GM23338 (cell line): Measurements from ENCODE around the gene TLNRD1. TPM values are rescaled to one million over a fixed set of nuclear protein-coding genes. Genes with fewer than 3 reads are reported as not detected.

Experiments
- ATAC-seq: fragments of 200-7000 bp; cut with Tn5 transposase; 3 replicates; pipeline ENCODE4 v1.9.1; 2020
- DNase-seq: peaks from one replicate; pipeline ENCODE4 v3.0.0-alpha.2; 2015; ENCODE audit warnings: low spot score
- H2AFZ ChIP-seq: fragments of 200-600 bp; sonication (generic); 2 replicates; pipeline ENCODE4 v1.8.0; 2016; ENCODE audit warnings: antibody characterized with exemption, mild to moderate bottlenecking, moderate library complexity
- H3F3A ChIP-seq: fragments of 200-600 bp; sonication (generic); replicated peaks from 2 replicates; pipeline ENCODE4 v1.8.0; 2017; ENCODE audit warnings: antibody characterized with exemption, mixed run types, low read depth
- H3K27ac ChIP-seq: fragments of 200-600 bp; sonication (generic); 2 replicates; pipeline ENCODE4 v1.6.1; 2016; ENCODE audit warnings: low read depth
- H3K27me3 ChIP-seq: fragments of 200-600 bp; sonication (generic); 2 replicates; pipeline ENCODE4 v1.8.0; 2016; ENCODE audit warnings: mild to moderate bottlenecking, mixed run types, moderate library complexity; ENCODE audit not compliant: insufficient read depth
- H3K36me3 ChIP-seq: fragments of 200-600 bp; sonication (generic); 2 replicates; pipeline ENCODE4 v1.8.0; 2016; ENCODE audit warnings: mild to moderate bottlenecking; ENCODE audit not compliant: insufficient read depth
- H3K4me1 ChIP-seq: fragments of 200-600 bp; sonication (generic); 2 replicates; pipeline ENCODE4 v1.8.0; 2016; ENCODE audit warnings: mild to moderate bottlenecking, moderate library complexity; ENCODE audit not compliant: insufficient read depth
- H3K4me2 ChIP-seq: fragments of 200-600 bp; sonication (generic); 2 replicates; pipeline ENCODE4 v1.7.1; 2017; ENCODE audit warnings: mixed run types
- H3K4me3 ChIP-seq: fragments of 200-600 bp; sonication (generic); 2 replicates; pipeline ENCODE4 v1.6.1; 2016; ENCODE audit warnings: mixed run types
- H3K79me2 ChIP-seq: fragments of 200-600 bp; sonication (generic); replicated peaks from 2 replicates; pipeline ENCODE4 v1.8.0; 2017; ENCODE audit warnings: mild to moderate bottlenecking; ENCODE audit not compliant: insufficient read depth
- H3K9me2 ChIP-seq: fragments of 200-600 bp; sonication (generic); 2 replicates; pipeline ENCODE4 v1.8.0; 2017; ENCODE audit not compliant: insufficient read depth
- H4K20me1 ChIP-seq: fragments of 200-600 bp; sonication (generic); replicated peaks from 2 replicates; pipeline ENCODE4 v1.8.0; 2017; ENCODE audit warnings: mild to moderate bottlenecking; ENCODE audit not compliant: insufficient read depth
- H3K27ac Mint-ChIP-seq: 2 replicates; pipeline ENCODE4 v1.8.0; 2020; ENCODE audit warnings: inconsistent platforms, mild to moderate bottlenecking, moderate library complexity, mixed read lengths
- H3K27me3 Mint-ChIP-seq: 3 replicates; pipeline ENCODE4 v1.8.0; 2022; ENCODE audit warnings: low read depth, mild to moderate bottlenecking, moderate library complexity, mixed read lengths, inconsistent platforms; ENCODE audit not compliant: insufficient read depth, poor library complexity
- H3K36me3 Mint-ChIP-seq: 3 replicates; pipeline ENCODE4 v1.8.0; 2021; ENCODE audit warnings: low read depth, mild to moderate bottlenecking, inconsistent platforms, moderate library complexity, mixed read lengths
- H3K4me1 Mint-ChIP-seq: 3 replicates; pipeline ENCODE4 v1.8.0; 2020; ENCODE audit warnings: mild to moderate bottlenecking, inconsistent platforms, mixed read lengths
- H3K4me3 Mint-ChIP-seq: 3 replicates; pipeline ENCODE4 v1.8.0; 2021; ENCODE audit warnings: moderate library complexity, mild to moderate bottlenecking, inconsistent platforms, mixed read lengths
- H3K9me3 Mint-ChIP-seq: 3 replicates; pipeline ENCODE4 v1.8.0; 2020; ENCODE audit warnings: moderate library complexity, mild to moderate bottlenecking, inconsistent platforms, mixed read lengths
- CREB1 ChIP-seq: fragments of 250-450 bp; sonication (Bioruptor Pico); IDR thresholded peaks from 2 replicates; pipeline ENCODE4 v1.5.0; 2020; ENCODE audit warnings: low read depth, mild to moderate bottlenecking, moderate library complexity
- CTCF ChIP-seq, 2 experiments: fragments of 200-600 bp in 1 of 2; sonication (generic) in 1 of 2; conservative IDR thresholded peaks; 2 replicates each; pipeline versions ENCODE4 v1.5.1 to v1.6.1; 2016 to 2017; ENCODE audit warnings: antibody characterized with exemption in 2 of 2, low read depth in 2 of 2, mild to moderate bottlenecking in 2 of 2, moderate library complexity in 1 of 2
- EZH2 ChIP-seq: fragments of 200-600 bp; sonication (generic); IDR thresholded peaks from one replicate; pipeline ENCODE4 v1.8.0; 2017; ENCODE audit warnings: antibody characterized with exemption, mild to moderate bottlenecking, low read depth; ENCODE audit not compliant: unreplicated experiment
- EZH2phosphoT487 ChIP-seq: fragments of 200-600 bp; sonication (generic); IDR thresholded peaks from one replicate; pipeline ENCODE4 v1.8.1; 2018; ENCODE audit warnings: antibody characterized with exemption; ENCODE audit not compliant: unreplicated experiment
- JUNB ChIP-seq: IDR thresholded peaks from one replicate; pipeline ENCODE4 v1.6.1; 2016; ENCODE audit warnings: antibody characterized with exemption; ENCODE audit not compliant: unreplicated experiment
- NANOG ChIP-seq: IDR thresholded peaks from 2 replicates; pipeline ENCODE4 v1.6.1; 2016; ENCODE audit warnings: antibody characterized with exemption, borderline replicate concordance
- POLR2AphosphoS5 ChIP-seq: IDR thresholded peaks from 2 replicates; pipeline ENCODE4 v1.6.1; 2016; ENCODE audit warnings: antibody characterized with exemption, low read depth
- STAT1 ChIP-seq: IDR thresholded peaks from one replicate; pipeline ENCODE4 v1.6.1; 2016; ENCODE audit warnings: antibody characterized with exemption; ENCODE audit not compliant: unreplicated experiment
- ZNF114 ChIP-seq: fragments of 250-450 bp; sonication (Bioruptor Pico); IDR thresholded peaks from 2 replicates; pipeline ENCODE4 v1.5.0; 2020; ENCODE audit warnings: mild to moderate bottlenecking, moderate library complexity
- ZNF331 ChIP-seq: fragments of 250-450 bp; sonication (Bioruptor Pico); IDR thresholded peaks from 2 replicates; pipeline ENCODE4 v1.5.0; 2020; ENCODE audit warnings: low read depth, mild to moderate bottlenecking, moderate library complexity
- ZNF462 ChIP-seq: fragments of 250-450 bp; sonication (Bioruptor Pico); IDR thresholded peaks from 2 replicates; pipeline ENCODE4 v1.5.0; 2020; ENCODE audit warnings: mild to moderate bottlenecking, moderate library complexity
- polyA plus RNA-seq: library from polyadenylated mRNA; unstranded; fragments of >200 nt; fragmentation: Nextera tagmentation; extraction: Ambion mirVana; gene quantifications from 2 replicates; pipeline ENCODE4 v1.2.1, GENCODE V29; 2016
- total RNA-seq: library from RNA; depleted of rRNA; stranded (reverse); fragments of >200 nt; shearing (Covaris generic); gene quantifications from 2 replicates; pipeline ENCODE4 v1.2.3, GENCODE V29; 2014
- TF ChIP-seq, protein P1 (sequence below): IDR thresholded peaks from 2 replicates; pipeline ENCODE4 v1.6.1; 2016; ENCODE audit warnings: antibody characterized with exemption
- TF ChIP-seq, protein P2 (sequence below): IDR thresholded peaks from one replicate; pipeline ENCODE4 v1.6.1; 2018; ENCODE audit warnings: antibody characterized with exemption; ENCODE audit not compliant: unreplicated experiment

TLNRD1 gene
- total and polyA plus RNA-seq, 2 experiments from 2014 or later, result 6.7 to 27.3 TPM

GRCh38 chr15:81032355-81032754, 31.6 kb downstream of the TLNRD1 start:
- no peak overlapping the region for H3K4me2 ChIP-seq
- no peaks in the 10 kb centered on the region for H3K4me1 ChIP-seq
- H3K79me2 ChIP-seq, result no peaks in the 10 kb centered on the region
- H3F3A ChIP-seq, result no peaks in the 10 kb centered on the region
- Mint-ChIP-seq H3K27ac (no peak overlapping the region), H3K27me3 (peaks cover 2% of the 10 kb centered on the region), H3K9me3 (peaks cover 10% of the 10 kb centered on the region), H3K4me3 (no peak overlapping the region), H3K36me3 (peaks cover 11% of the 10 kb centered on the region; the same call in 2 of the 3 replicates), H3K4me1 (peaks cover 9% of the 10 kb centered on the region)
- H3K4me3 ChIP-seq, result no peak overlapping the region
- H3K27me3 ChIP-seq, result no peaks in the 10 kb centered on the region
- H3K9me2 ChIP-seq, result 0 out of 2 replicates have a peak, but pooled peaks cover 2% of the 10 kb centered on the region
- TF ChIP-seq EZH2, result no peak
- TF ChIP-seq CREB1 (CRISPR knock-in tag), result no peak
- no peak for TF ChIP-seq EZH2phosphoT487
- no peak for TF ChIP-seq ZNF114 (CRISPR knock-in tag)
- no peak for TF ChIP-seq CTCF (conservative IDR thresholded peaks at IDR 0.05; ENCODE audit: low read depth in 2 of 2)
- TF ChIP-seq POLR2AphosphoS5, result no peak
- TF ChIP-seq ZNF462, result no peak
- TF ChIP-seq ZNF331 (CRISPR knock-in tag), result no peak
- TF ChIP-seq, protein P1, sequence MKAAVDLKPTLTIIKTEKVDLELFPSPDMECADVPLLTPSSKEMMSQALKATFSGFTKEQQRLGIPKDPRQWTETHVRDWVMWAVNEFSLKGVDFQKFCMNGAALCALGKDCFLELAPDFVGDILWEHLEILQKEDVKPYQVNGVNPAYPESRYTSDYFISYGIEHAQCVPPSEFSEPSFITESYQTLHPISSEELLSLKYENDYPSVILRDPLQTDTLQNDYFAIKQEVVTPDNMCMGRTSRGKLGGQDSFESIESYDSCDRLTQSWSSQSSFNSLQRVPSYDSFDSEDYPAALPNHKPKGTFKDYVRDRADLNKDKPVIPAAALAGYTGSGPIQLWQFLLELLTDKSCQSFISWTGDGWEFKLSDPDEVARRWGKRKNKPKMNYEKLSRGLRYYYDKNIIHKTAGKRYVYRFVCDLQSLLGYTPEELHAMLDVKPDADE, result no peak
- no peak for TF ChIP-seq JUNB
- TF ChIP-seq, protein P2, sequence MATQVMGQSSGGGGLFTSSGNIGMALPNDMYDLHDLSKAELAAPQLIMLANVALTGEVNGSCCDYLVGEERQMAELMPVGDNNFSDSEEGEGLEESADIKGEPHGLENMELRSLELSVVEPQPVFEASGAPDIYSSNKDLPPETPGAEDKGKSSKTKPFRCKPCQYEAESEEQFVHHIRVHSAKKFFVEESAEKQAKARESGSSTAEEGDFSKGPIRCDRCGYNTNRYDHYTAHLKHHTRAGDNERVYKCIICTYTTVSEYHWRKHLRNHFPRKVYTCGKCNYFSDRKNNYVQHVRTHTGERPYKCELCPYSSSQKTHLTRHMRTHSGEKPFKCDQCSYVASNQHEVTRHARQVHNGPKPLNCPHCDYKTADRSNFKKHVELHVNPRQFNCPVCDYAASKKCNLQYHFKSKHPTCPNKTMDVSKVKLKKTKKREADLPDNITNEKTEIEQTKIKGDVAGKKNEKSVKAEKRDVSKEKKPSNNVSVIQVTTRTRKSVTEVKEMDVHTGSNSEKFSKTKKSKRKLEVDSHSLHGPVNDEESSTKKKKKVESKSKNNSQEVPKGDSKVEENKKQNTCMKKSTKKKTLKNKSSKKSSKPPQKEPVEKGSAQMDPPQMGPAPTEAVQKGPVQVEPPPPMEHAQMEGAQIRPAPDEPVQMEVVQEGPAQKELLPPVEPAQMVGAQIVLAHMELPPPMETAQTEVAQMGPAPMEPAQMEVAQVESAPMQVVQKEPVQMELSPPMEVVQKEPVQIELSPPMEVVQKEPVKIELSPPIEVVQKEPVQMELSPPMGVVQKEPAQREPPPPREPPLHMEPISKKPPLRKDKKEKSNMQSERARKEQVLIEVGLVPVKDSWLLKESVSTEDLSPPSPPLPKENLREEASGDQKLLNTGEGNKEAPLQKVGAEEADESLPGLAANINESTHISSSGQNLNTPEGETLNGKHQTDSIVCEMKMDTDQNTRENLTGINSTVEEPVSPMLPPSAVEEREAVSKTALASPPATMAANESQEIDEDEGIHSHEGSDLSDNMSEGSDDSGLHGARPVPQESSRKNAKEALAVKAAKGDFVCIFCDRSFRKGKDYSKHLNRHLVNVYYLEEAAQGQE, result no peak
- no peak for TF ChIP-seq NANOG
- no peak for TF ChIP-seq STAT1
- H3K36me3 ChIP-seq, result no peaks in the 10 kb centered on the region
- ATAC-seq, result no peak
- H3K27ac ChIP-seq, result no peak overlapping the region
- no peak overlapping the region for H2AFZ ChIP-seq
- DNase-seq, result no peak
- no peaks in the 10 kb centered on the region for H4K20me1 ChIP-seq
